GM18519 (cell line): ENCODE results near the gene CRAT.

ENCODE experiments used
- ATAC-seq: cut with Tn5 transposase; IDR thresholded peaks from one replicate; pipeline ENCODE4 v1.9.1; 2021; ENCODE audit warnings: mild to moderate bottlenecking, moderate library complexity; ENCODE audit not compliant: unreplicated experiment, low FRiP score

Gene CRAT

GRCh38 chr9:129110740-129111527 lies at the start of gene CRAT, which contains the start of gene PTPA:
CRAT (minus strand) TSS chr9:129110793; CDS start chr9:129110509, 284 bp downstream.
PTPA (plus strand) TSS chr9:129111415; CDS start chr9:129111601, 186 bp downstream.
- ATAC-seq = peak; percentile 61

- no peak for ATAC-seq
These were observed 45.6 kb upstream of the CRAT start for GRCh38 chr9:129156163-129156562.

GRCh38 chr9:129154866-129155477 lies 44.4 kb upstream of the CRAT start:
- ATAC-seq = no peak

- no peak for ATAC-seq
These were observed 40.9 kb upstream of the CRAT start for GRCh38 chr9:129151469-129151868.

GRCh38 chr9:129150672-129151211 lies 40.1 kb upstream of the CRAT start:
- ATAC-seq = no peak

- ATAC-seq = no peak
These were observed 39.5 kb upstream of the CRAT start for GRCh38 chr9:129150122-129150521.

- no peak for ATAC-seq
These were observed 38.8 kb upstream of the CRAT start for GRCh38 chr9:129149442-129149841.

- no peak for ATAC-seq
These were observed 38.0 kb upstream of the CRAT start for GRCh38 chr9:129148463-129149204.

- no peak for ATAC-seq
These were observed 35.9 kb upstream of the CRAT start for GRCh38 chr9:129146441-129146941.

GRCh38 chr9:129145841-129146292 lies 35.3 kb upstream of the CRAT start:
- no peak for ATAC-seq

- ATAC-seq = no peak
These were observed 34.7 kb upstream of the CRAT start for GRCh38 chr9:129145316-129145715.

GRCh38 chr9:129143031-129143927 lies 32.7 kb upstream of the CRAT start:
- ATAC-seq = no peak

- ATAC-seq = no peak
These were observed 31.7 kb upstream of the CRAT start for GRCh38 chr9:129142138-129142935.

GRCh38 chr9:129141066-129142041 lies 30.8 kb upstream of the CRAT start:
- no peak for ATAC-seq

GRCh38 chr9:129140397-129141065 lies 29.9 kb upstream of the CRAT start:
- ATAC-seq = peak; percentile 23

- peak; percentile 35 for ATAC-seq
These were observed 29.4 kb upstream of the CRAT start for GRCh38 chr9:129139993-129140396.
